SK-N-SH (cell line): Measurements from ENCODE around the gene TMEM88. TPM values are rescaled to one million over a fixed set of nuclear protein-coding genes. Genes with fewer than 3 reads are reported as not detected.
A peak's percentile ranks its signal among the peaks of the same experiment; 100 is the strongest.
"Not testable (repeated sequence)": the region's sequence is repeated elsewhere in the genome, so short reads cannot be mapped to it uniquely, and the experiment has no call there.

Experiments used
- CTCF ChIA-PET: fragments of 300-600, 350-600 bp; formaldehyde crosslinking; extraction: SDS; loops from one replicate; lab custom pipeline; 2021; lab: Yijun Ruan, JAX
- POLR2A ChIA-PET: fragments of 350-600 bp; sonication (Branson Sonifier 250); formaldehyde crosslinking; extraction: SDS; loops from one replicate; lab custom pipeline; 2020; ENCODE audit warnings: antibody characterized with exemption, inconsistent platforms; lab: Yijun Ruan, JAX
- DNase-seq: peaks from one replicate; pipeline ENCODE4 v3.0.0; 2012
- H2AFZ ChIP-seq: fragments of 200-600 bp; sonication (generic); 2 replicates; pipeline ENCODE4 v1.8.1; 2016; ENCODE audit warnings: antibody characterized with exemption, mild to moderate bottlenecking, low read depth
- H3F3A ChIP-seq: fragments of 200-600 bp; sonication (generic); replicated peaks from 2 replicates; pipeline ENCODE3; 2016; ENCODE audit warnings: antibody characterized with exemption, mild to moderate bottlenecking; ENCODE audit not compliant: insufficient read depth
- H3K27ac ChIP-seq, 2 experiments: fragments of 200-500 bp in 1 of 2; fragments of 200-600 bp in 1 of 2; sonication (Bioruptor generic) in 1 of 2; sonication (generic), shearing (Covaris generic) in 1 of 2; 2 replicates each; pipeline versions ENCODE4 v1.5.1 to v1.6.1; 2014 to 2016; ENCODE audit warnings: low read depth in 2 of 2, inconsistent platforms in 1 of 2, low read length in 1 of 2, mild to moderate bottlenecking in 1 of 2, mixed read lengths in 1 of 2
- H3K27me3 ChIP-seq: fragments of 200-600 bp; sonication (generic), shearing (Covaris generic); 2 replicates; pipeline ENCODE4 v1.6.1; 2016; ENCODE audit warnings: mixed run types; ENCODE audit not compliant: insufficient read depth
- H3K36me3 ChIP-seq, 2 experiments: fragments of 200-500 bp in 1 of 2; fragments of 200-600 bp in 1 of 2; sonication (Bioruptor generic) in 1 of 2; sonication (generic) in 1 of 2; replicated peaks in 1 of 2; 2 replicates each; pipeline versions ENCODE3 to v1.5.1; 2014 to 2016; ENCODE audit warnings: low read length in 1 of 2, mild to moderate bottlenecking in 1 of 2; ENCODE audit not compliant: insufficient read depth in 2 of 2, control insufficient read depth in 1 of 2
- H3K4me1 ChIP-seq, 2 experiments: fragments of 200-500 bp in 1 of 2; fragments of 200-600 bp in 1 of 2; sonication (Bioruptor generic) in 1 of 2; sonication (generic), shearing (Covaris generic) in 1 of 2; 2 replicates each; pipeline versions ENCODE4 v1.5.1 to v1.6.1; 2014 to 2016; ENCODE audit warnings: low read depth in 1 of 2, low read length in 1 of 2, mixed run types in 1 of 2; ENCODE audit not compliant: insufficient read depth in 2 of 2, control insufficient read depth in 1 of 2
- H3K4me2 ChIP-seq: fragments of 200-600 bp; sonication (generic), shearing (Covaris generic); 2 replicates; pipeline ENCODE4 v1.6.1; 2017; ENCODE audit warnings: mixed run types
- H3K4me3 ChIP-seq, 2 experiments: fragments of 200-500 bp in 1 of 2; fragments of 200-600 bp in 1 of 2; sonication (Bioruptor generic) in 1 of 2; sonication (generic), shearing (Covaris generic) in 1 of 2; 2 replicates each; pipeline versions ENCODE4 v1.5.1 to v1.8.1; 2014 to 2016; ENCODE audit warnings: low read depth in 2 of 2, inconsistent platforms in 1 of 2, low read length in 1 of 2, mild to moderate bottlenecking in 1 of 2, mixed read lengths in 1 of 2, moderate library complexity in 1 of 2
- H3K79me2 ChIP-seq: fragments of 200-600 bp; sonication (generic); 2 replicates; pipeline ENCODE4 v1.8.1; 2017; ENCODE audit warnings: mild to moderate bottlenecking; ENCODE audit not compliant: insufficient read depth
- H3K9ac ChIP-seq: fragments of 200-600 bp; sonication (generic); 2 replicates; pipeline ENCODE4 v1.6.1; 2017; ENCODE audit warnings: mixed run types
- H3K9me2 ChIP-seq: fragments of 200-600 bp; sonication (generic); 2 replicates; pipeline ENCODE4 v1.6.1; 2017; ENCODE audit warnings: mixed run types
- H3K9me3 ChIP-seq: fragments of 200-600 bp; sonication (generic); 2 replicates; pipeline ENCODE4 v1.6.1; 2017; ENCODE audit warnings: mixed run types, mild to moderate bottlenecking, moderate library complexity
- H4K20me1 ChIP-seq: fragments of 200-600 bp; sonication (generic); 2 replicates; pipeline ENCODE4 v1.6.1; 2017; ENCODE audit warnings: mild to moderate bottlenecking, mixed run types; ENCODE audit not compliant: insufficient read depth
- EZH2phosphoT487 ChIP-seq: fragments of 200-600 bp; sonication (generic); IDR thresholded peaks from 2 replicates; pipeline ENCODE4 v1.6.1; 2017; ENCODE audit warnings: low read depth, mixed run types, mild to moderate bottlenecking, antibody characterized with exemption, moderate library complexity, borderline replicate concordance
- FOXJ3 ChIP-seq: sonication (generic); formaldehyde crosslinking; IDR thresholded peaks from 2 replicates; pipeline ENCODE4 v1.5.1; 2020; ENCODE audit warnings: mild to moderate bottlenecking, missing genetic modification reagents
- GABPA ChIP-seq: IDR thresholded peaks from 2 replicates; pipeline ENCODE4 v1.4.0; 2012; ENCODE audit warnings: low read depth, mild to moderate bottlenecking
- JUND ChIP-seq: IDR thresholded peaks from 2 replicates; pipeline ENCODE4 v1.4.0; 2012
- MEF2A ChIP-seq: IDR thresholded peaks from 2 replicates; pipeline ENCODE4 v1.4.0; 2012; ENCODE audit warnings: low read depth, borderline replicate concordance
- MXI1 ChIP-seq: IDR thresholded peaks from 2 replicates; pipeline ENCODE4 v1.6.1; 2012; ENCODE audit warnings: mild to moderate bottlenecking, low read depth, low read length, improper control_type of control experiment
- NFIC ChIP-seq: IDR thresholded peaks from 2 replicates; pipeline ENCODE4 v1.4.0; 2012; ENCODE audit warnings: borderline replicate concordance
- RAD21 ChIP-seq: IDR thresholded peaks from 2 replicates; pipeline ENCODE4 v1.6.1; 2012; ENCODE audit warnings: mild to moderate bottlenecking, low read length
- RCOR1 ChIP-seq: fragments of 150-350 bp; IDR thresholded peaks from 2 replicates; pipeline ENCODE4 v1.6.1; 2017; ENCODE audit warnings: antibody characterized with exemption, low read length
- RXRA ChIP-seq: IDR thresholded peaks from 2 replicates; pipeline ENCODE4 v1.4.0; 2012; ENCODE audit warnings: low read depth, mild to moderate bottlenecking, borderline replicate concordance
- SMC3 ChIP-seq: IDR thresholded peaks from 2 replicates; pipeline ENCODE4 v1.6.1; 2012; ENCODE audit warnings: low read depth, low read length, improper control_type of control experiment
- TAF1 ChIP-seq: IDR thresholded peaks from 2 replicates; pipeline ENCODE4 v1.6.1; 2012; ENCODE audit warnings: low read depth, mild to moderate bottlenecking, low read length, moderate library complexity, borderline replicate concordance
- TEAD4 ChIP-seq: IDR thresholded peaks from 2 replicates; pipeline ENCODE4 v1.4.0; 2012; ENCODE audit warnings: mild to moderate bottlenecking, borderline replicate concordance; ENCODE audit not compliant: insufficient read depth
- YY1 ChIP-seq: IDR thresholded peaks from 2 replicates; pipeline ENCODE4 v1.4.0; 2012; ENCODE audit warnings: low read depth, mild to moderate bottlenecking
- WGBS: methylation state at CpG from one replicate; pipeline ENCODE4 v1.1.6; 2017; ENCODE audit warnings: low lambda C conversion rate; 5-methylcytosine and 5-hydroxymethylcytosine counted together
- polyA plus RNA-seq, 3 experiments: library from polyadenylated mRNA; depleted of rRNA; stranded (reverse); fragments of >200 nt; gene quantifications; 2 replicates each; pipeline ENCODE4 v1.2.3, GENCODE V29; 2012
- TF ChIP-seq, protein P1 (sequence below): fragments of 150-350 bp; IDR thresholded peaks from 2 replicates; pipeline ENCODE4 v1.6.1; 2017; ENCODE audit warnings: antibody characterized with exemption, low read length, low read depth, borderline replicate concordance
- TF ChIP-seq, protein P2 (sequence below): fragments of 200-600 bp; sonication (generic); IDR thresholded peaks from 2 replicates; pipeline ENCODE4 v1.6.1; 2017; ENCODE audit warnings: antibody characterized with exemption, mild to moderate bottlenecking, moderate library complexity

The TMEM88 gene
- polyA plus RNA-seq, 1 of the 3 experiments (the other 2 are of a cell fraction), result 1.2 TPM

- TF ChIP-seq TAF1, result no peak
- no peak for TF ChIP-seq MEF2A
- TF ChIP-seq GABPA, result no peak
- no peak for TF ChIP-seq RCOR1
- TF ChIP-seq FOXJ3 (CRISPR knock-in tag), result no peak
- no peak for TF ChIP-seq JUND
- TF ChIP-seq EZH2phosphoT487, result no peak
- TF ChIP-seq YY1, result 0 out of 2 replicates have a peak, but pooled peaks have one; percentile 44
- no peak for TF ChIP-seq TEAD4
- TF ChIP-seq SMC3, result peak; percentile 29
- no peak for TF ChIP-seq RXRA
These were observed 3.6 kb downstream of the TMEM88 start (continued) for GRCh38 chr17:7858522-7858810.

GRCh38 chr17:7859028-7859427 lies 4.2 kb downstream of the TMEM88 start:
- peak overlapping the region; percentile 91 for H3K4me2 ChIP-seq
- CTCF ChIA-PET, result interaction anchor here (0.6 to 9.9 kb wide), 10 partner anchors 24 to 200 kb away, joined by 3 to 143 read pairs (median 5); partner anchors contain the start of gene KDM6B
- peaks cover 0 to 33% of the 10 kb centered on the region in 2 experiments for H3K36me3 ChIP-seq
- H3K4me1 ChIP-seq, result peaks cover 23 to 37% of the 10 kb centered on the region in 2 experiments; a peak in 3 of 4 replicates
- no peaks in the 10 kb centered on the region for H3K27me3 ChIP-seq
- 98% methylated on average over 8 of the region's 8 CpGs for WGBS
- no peak for DNase-seq
- H3K9ac ChIP-seq, result peak overlapping the region; percentile 79
- H3K9me3 ChIP-seq, result no peaks in the 10 kb centered on the region
- H3K27ac ChIP-seq, result peak overlapping the region; percentile 1 to 93; a peak in 2 of 4 replicates
- H3F3A ChIP-seq, result peaks cover 19% of the 10 kb centered on the region
- POLR2A ChIA-PET, result interaction anchor here (0.7 kb wide), 1 partner anchor 16 kb away, joined by 3 read pairs; no protein-coding TSS in a partner anchor
- H4K20me1 ChIP-seq, result no peaks in the 10 kb centered on the region; the same call in 1 of the 2 replicates
- H3K79me2 ChIP-seq, result peaks cover 15% of the 10 kb centered on the region; the same call in 1 of the 2 replicates
- TF ChIP-seq, protein P1, sequence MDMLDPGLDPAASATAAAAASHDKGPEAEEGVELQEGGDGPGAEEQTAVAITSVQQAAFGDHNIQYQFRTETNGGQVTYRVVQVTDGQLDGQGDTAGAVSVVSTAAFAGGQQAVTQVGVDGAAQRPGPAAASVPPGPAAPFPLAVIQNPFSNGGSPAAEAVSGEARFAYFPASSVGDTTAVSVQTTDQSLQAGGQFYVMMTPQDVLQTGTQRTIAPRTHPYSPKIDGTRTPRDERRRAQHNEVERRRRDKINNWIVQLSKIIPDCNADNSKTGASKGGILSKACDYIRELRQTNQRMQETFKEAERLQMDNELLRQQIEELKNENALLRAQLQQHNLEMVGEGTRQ, result no peak
- no peak for TF ChIP-seq NFIC
- H3K9me2 ChIP-seq, result no peaks in the 10 kb centered on the region
- H3K4me3 ChIP-seq, result peak overlapping the region; percentile 72 to 77; a peak in 3 of 4 replicates
- no peak overlapping the region for H2AFZ ChIP-seq

GRCh38 chr17:7862692-7863437 lies 8.0 kb downstream of the TMEM88 start:
- Histone ChIP-seq H3K9me2 (no peaks in the 10 kb centered on the region), H3K36me3 (peaks cover 13 to 25% of the 10 kb centered on the region in 2 experiments), H3K27ac (peak overlapping the region in 1 of 2 experiments; percentile 39; a peak in 1 of 4 replicates), H3K9ac (no peak overlapping the region), H3F3A (peaks cover 7% of the 10 kb centered on the region), H4K20me1 (no peaks in the 10 kb centered on the region), H3K4me1 (peaks cover 9 to 19% of the 10 kb centered on the region in 2 experiments; a peak in 2 of 4 replicates), H3K4me3 (no peak overlapping the region; a peak in 1 of 4 replicates), H3K4me2 (no peak overlapping the region), H3K79me2 (peaks cover 15% of the 10 kb centered on the region), H2AFZ (no peak overlapping the region), H3K27me3 (no peaks in the 10 kb centered on the region), H3K9me3 (no peaks in the 10 kb centered on the region)
- 34% methylated on average over 3 of the region's 3 CpGs for WGBS
- POLR2A ChIA-PET, result interaction anchor here (1.2 kb wide), 1 partner anchor 40 kb away, joined by 3 read pairs; no protein-coding TSS in a partner anchor
- peak; percentile 71 for DNase-seq
- TF ChIP-seq, protein P2, sequence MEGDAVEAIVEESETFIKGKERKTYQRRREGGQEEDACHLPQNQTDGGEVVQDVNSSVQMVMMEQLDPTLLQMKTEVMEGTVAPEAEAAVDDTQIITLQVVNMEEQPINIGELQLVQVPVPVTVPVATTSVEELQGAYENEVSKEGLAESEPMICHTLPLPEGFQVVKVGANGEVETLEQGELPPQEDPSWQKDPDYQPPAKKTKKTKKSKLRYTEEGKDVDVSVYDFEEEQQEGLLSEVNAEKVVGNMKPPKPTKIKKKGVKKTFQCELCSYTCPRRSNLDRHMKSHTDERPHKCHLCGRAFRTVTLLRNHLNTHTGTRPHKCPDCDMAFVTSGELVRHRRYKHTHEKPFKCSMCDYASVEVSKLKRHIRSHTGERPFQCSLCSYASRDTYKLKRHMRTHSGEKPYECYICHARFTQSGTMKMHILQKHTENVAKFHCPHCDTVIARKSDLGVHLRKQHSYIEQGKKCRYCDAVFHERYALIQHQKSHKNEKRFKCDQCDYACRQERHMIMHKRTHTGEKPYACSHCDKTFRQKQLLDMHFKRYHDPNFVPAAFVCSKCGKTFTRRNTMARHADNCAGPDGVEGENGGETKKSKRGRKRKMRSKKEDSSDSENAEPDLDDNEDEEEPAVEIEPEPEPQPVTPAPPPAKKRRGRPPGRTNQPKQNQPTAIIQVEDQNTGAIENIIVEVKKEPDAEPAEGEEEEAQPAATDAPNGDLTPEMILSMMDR, result peak; percentile 87
- TF ChIP-seq TEAD4 (no peak), SMC3 (peak; percentile 84), MXI1 (peak; percentile 74), RAD21 (peak; percentile 87)
- CTCF ChIA-PET, result interaction anchor here (0.5 to 9.9 kb wide), 30 partner anchors 8 to 196 kb away, joined by 3 to 143 read pairs (median 5); partner anchors contain the start of genes CHD3 and RNF227

GRCh38 chr17:7864384-7864783 lies 9.5 kb downstream of the TMEM88 start:
- WGBS, result 84% methylated on average over 5 of the region's 5 CpGs
- not testable (repeated sequence) for H3K9me2 ChIP-seq, H2AFZ ChIP-seq, H3K4me3 ChIP-seq, H4K20me1 ChIP-seq, H3K4me1 ChIP-seq, H3K79me2 ChIP-seq, H3K4me2 ChIP-seq, H3K27me3 ChIP-seq, DNase-seq, H3F3A ChIP-seq, H3K27ac ChIP-seq, H3K9ac ChIP-seq, H3K9me3 ChIP-seq
- CTCF ChIA-PET, result interaction anchor here (1.0 to 9.9 kb wide), 12 partner anchors 10 to 209 kb away, joined by 3 to 143 read pairs (median 8); no protein-coding TSS in a partner anchor
- H3K36me3 ChIP-seq, result peaks cover 13 to 28% of the 10 kb centered on the region in 2 experiments
- POLR2A ChIA-PET, result interaction anchor here (0.6 to 0.7 kb wide), 2 partner anchors 48 to 215 kb away, joined by 3 to 4 read pairs; no protein-coding TSS in a partner anchor
